Caco-2 (cell line): Measurements from ENCODE around the gene PTDSS2. TPM values are rescaled to one million over a fixed set of nuclear protein-coding genes. Genes with fewer than 3 reads are reported as not detected.

Experiments
- BruUV-seq: library from RNA; stranded (reverse); fragments of 400-500 nt; replicated peaks from 2 replicates; lab custom pipeline; 2021; lab: Mats Ljungman, UMichigan
- CTCF ChIA-PET: fragments of 300-600 bp; sonication (Branson Sonifier 250); formaldehyde crosslinking; loops from one replicate; lab custom pipeline; 2022; ENCODE audit warnings: antibody characterized with exemption; lab: Charles Lee
- POLR2A ChIA-PET: fragments of 300-600 bp; sonication (Branson Sonifier 250); formaldehyde crosslinking; loops from one replicate; lab custom pipeline; 2022; ENCODE audit warnings: antibody characterized with exemption; lab: Charles Lee
- DNase-seq, 2 experiments: peaks; one replicate each; pipeline versions ENCODE4 v3.0.0 to v3.0.0-alpha.2; 2020 to 2022
- H3K27me3 ChIP-seq: replicated peaks from 2 replicates; pipeline ENCODE4 v1.6.0; 2011; ENCODE audit warnings: low read length; ENCODE audit not compliant: control insufficient read depth, insufficient read depth
- H3K36me3 ChIP-seq: 2 replicates; pipeline ENCODE4 v1.5.1; 2011; ENCODE audit warnings: low read length; ENCODE audit not compliant: control insufficient read depth, insufficient read depth
- H3K4me1 ChIP-seq: fragments of 250-450 bp; sonication (Bioruptor Pico); 2 replicates; pipeline ENCODE4 v1.5.1; 2020; ENCODE audit warnings: mild to moderate bottlenecking
- H3K4me3 ChIP-seq: 2 replicates; pipeline ENCODE4 v1.5.1; 2011; ENCODE audit warnings: low read depth, mild to moderate bottlenecking, control low read depth, low read length
- H3K9me3 ChIP-seq: fragments of 250-450 bp; sonication (Bioruptor Pico); 2 replicates; pipeline ENCODE4 v1.5.1; 2020; ENCODE audit warnings: mild to moderate bottlenecking, moderate library complexity
- H3K27ac Mint-ChIP-seq: one replicate; pipeline ENCODE4 v1.8.0; 2022; ENCODE audit warnings: mixed read lengths; ENCODE audit not compliant: unreplicated experiment
- H3K27me3 Mint-ChIP-seq: one replicate; pipeline ENCODE4 v1.8.0; 2022; ENCODE audit warnings: mixed read lengths; ENCODE audit not compliant: insufficient read depth, unreplicated experiment
- H3K36me3 Mint-ChIP-seq: one replicate; pipeline ENCODE4 v1.8.0; 2022; ENCODE audit warnings: mild to moderate bottlenecking, mixed read lengths; ENCODE audit not compliant: insufficient read depth, unreplicated experiment
- H3K4me1 Mint-ChIP-seq: one replicate; pipeline ENCODE4 v1.8.0; 2022; ENCODE audit warnings: low read depth, mixed read lengths; ENCODE audit not compliant: unreplicated experiment
- H3K4me3 Mint-ChIP-seq: one replicate; pipeline ENCODE4 v1.8.0; 2022; ENCODE audit warnings: mild to moderate bottlenecking, moderate library complexity, mixed read lengths; ENCODE audit not compliant: unreplicated experiment
- H3K9me3 Mint-ChIP-seq: one replicate; pipeline ENCODE4 v1.8.0; 2022; ENCODE audit warnings: mixed read lengths; ENCODE audit not compliant: unreplicated experiment
- intact Hi-C: fragments of 100-400 bp; cut with micrococcal nuclease; formaldehyde crosslinking; loops from one replicate; pipeline ENCODE4 v1.10.0; 2022; ENCODE audit not compliant: unreplicated experiment
- total RNA-seq: library from RNA; stranded (reverse); gene quantifications from 2 replicates; pipeline ENCODE4 v1.2.3, GENCODE V29; 2022
- TF ChIP-seq, protein P1 (sequence below), 2 experiments: fragments of 200-600 bp in 1 of 2; IDR thresholded peaks; 1 replicate in 1 of 2; 2 replicates in 1 of 2; pipeline versions ENCODE4 v1.5.1 to v1.8.0; 2011 to 2022; ENCODE audit warnings: antibody characterized with exemption in 1 of 2, control low read depth in 1 of 2, inconsistent platforms in 1 of 2, low read depth in 1 of 2, low read length in 1 of 2, mild to moderate bottlenecking in 1 of 2, moderate library complexity in 1 of 2; ENCODE audit not compliant: insufficient read depth in 1 of 2, severe bottlenecking in 1 of 2, unreplicated experiment in 1 of 2

The PTDSS2 gene
- total RNA-seq, 1 experiment from 2014 or later: 44.3 TPM

DNA sequence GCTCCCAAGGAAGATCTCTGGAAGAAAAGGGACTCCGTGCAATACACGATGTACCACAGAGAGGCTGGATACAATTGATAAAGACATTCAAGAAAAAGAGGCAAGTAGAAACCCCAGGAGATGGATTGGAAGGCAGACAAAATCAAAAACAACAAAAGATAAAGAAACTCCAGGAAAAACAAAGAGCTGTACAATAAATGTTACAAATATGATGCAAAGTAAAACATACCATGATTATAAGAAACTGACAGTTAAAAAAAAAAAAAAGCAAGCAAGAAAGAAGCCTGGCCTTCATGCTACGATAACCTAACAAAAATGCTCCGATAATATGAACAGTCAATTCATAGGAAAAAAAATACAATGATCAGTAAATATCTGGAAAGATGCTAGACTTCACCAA is 24.8 kb upstream of the PTDSS2 start:
- Mint-ChIP-seq H3K4me1 (peaks cover 7% of the 10 kb centered on the region), H3K27me3 (no peaks in the 10 kb centered on the region), H3K27ac (no peak overlapping the region), H3K36me3 (peaks cover 55% of the 10 kb centered on the region), H3K4me3 (no peak overlapping the region), H3K9me3 (no peaks in the 10 kb centered on the region)
- CTCF ChIA-PET: no interaction called here
- no peak overlapping the region for H3K4me3 ChIP-seq
- no peak for DNase-seq
- TF ChIP-seq, protein P1, sequence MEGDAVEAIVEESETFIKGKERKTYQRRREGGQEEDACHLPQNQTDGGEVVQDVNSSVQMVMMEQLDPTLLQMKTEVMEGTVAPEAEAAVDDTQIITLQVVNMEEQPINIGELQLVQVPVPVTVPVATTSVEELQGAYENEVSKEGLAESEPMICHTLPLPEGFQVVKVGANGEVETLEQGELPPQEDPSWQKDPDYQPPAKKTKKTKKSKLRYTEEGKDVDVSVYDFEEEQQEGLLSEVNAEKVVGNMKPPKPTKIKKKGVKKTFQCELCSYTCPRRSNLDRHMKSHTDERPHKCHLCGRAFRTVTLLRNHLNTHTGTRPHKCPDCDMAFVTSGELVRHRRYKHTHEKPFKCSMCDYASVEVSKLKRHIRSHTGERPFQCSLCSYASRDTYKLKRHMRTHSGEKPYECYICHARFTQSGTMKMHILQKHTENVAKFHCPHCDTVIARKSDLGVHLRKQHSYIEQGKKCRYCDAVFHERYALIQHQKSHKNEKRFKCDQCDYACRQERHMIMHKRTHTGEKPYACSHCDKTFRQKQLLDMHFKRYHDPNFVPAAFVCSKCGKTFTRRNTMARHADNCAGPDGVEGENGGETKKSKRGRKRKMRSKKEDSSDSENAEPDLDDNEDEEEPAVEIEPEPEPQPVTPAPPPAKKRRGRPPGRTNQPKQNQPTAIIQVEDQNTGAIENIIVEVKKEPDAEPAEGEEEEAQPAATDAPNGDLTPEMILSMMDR (IDR thresholded peaks at IDR 0.05; ENCODE audit: insufficient read depth in 1 of 2, low read depth in 1 of 2, low read length in 1 of 2, severe bottlenecking in 1 of 2, unreplicated experiment in 1 of 2): no peak
- peaks cover 4% of the 10 kb centered on the region; the same call in 1 of the 2 replicates for H3K36me3 ChIP-seq
- H3K4me1 ChIP-seq: peaks cover 19% of the 10 kb centered on the region
- POLR2A ChIA-PET: no interaction called here
- no TSS peak for BruUV-seq
- intact Hi-C loops: no loop called here
- no peaks in the 10 kb centered on the region for H3K27me3 ChIP-seq
- no peaks in the 10 kb centered on the region for H3K9me3 ChIP-seq

DNA sequence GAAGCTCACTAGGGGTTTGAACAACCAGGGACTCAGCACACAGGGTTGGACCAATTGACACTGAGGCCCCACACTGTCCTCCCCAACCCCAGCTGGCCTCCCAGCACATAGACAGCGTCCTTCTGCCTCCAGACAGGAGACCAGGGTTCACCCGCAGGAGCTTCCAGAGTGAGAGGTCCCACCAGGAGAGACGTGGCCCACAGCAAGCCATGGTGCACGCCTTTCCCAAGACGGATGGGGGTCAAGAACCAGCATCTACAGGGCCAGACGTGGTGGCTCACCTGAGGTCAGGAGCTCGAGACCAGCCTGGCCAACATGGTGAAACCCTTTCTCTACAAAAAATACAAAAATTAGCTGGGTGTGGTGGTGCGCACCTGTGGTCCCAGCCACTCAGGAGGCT is 23.2 kb upstream of the PTDSS2 start:
- Histone ChIP-seq H3K4me3 (no peak overlapping the region), H3K4me1 (peaks cover 16% of the 10 kb centered on the region), H3K27me3 (no peaks in the 10 kb centered on the region), H3K36me3 (peaks cover 4% of the 10 kb centered on the region; the same call in 1 of the 2 replicates), H3K9me3 (no peaks in the 10 kb centered on the region)
- intact Hi-C loops: no loop called here
- no peak for DNase-seq
- Mint-ChIP-seq H3K4me3 (no peak overlapping the region), H3K4me1 (peaks cover 7% of the 10 kb centered on the region), H3K27me3 (no peaks in the 10 kb centered on the region), H3K27ac (no peak overlapping the region), H3K9me3 (no peaks in the 10 kb centered on the region), H3K36me3 (peaks cover 44% of the 10 kb centered on the region)
- BruUV-seq: no TSS peak
- ChIA-PET POLR2A (no interaction called here), CTCF (no interaction called here)
- TF ChIP-seq, protein P1 (IDR thresholded peaks at IDR 0.05; ENCODE audit: insufficient read depth in 1 of 2, low read depth in 1 of 2, low read length in 1 of 2, severe bottlenecking in 1 of 2, unreplicated experiment in 1 of 2): no peak

DNA sequence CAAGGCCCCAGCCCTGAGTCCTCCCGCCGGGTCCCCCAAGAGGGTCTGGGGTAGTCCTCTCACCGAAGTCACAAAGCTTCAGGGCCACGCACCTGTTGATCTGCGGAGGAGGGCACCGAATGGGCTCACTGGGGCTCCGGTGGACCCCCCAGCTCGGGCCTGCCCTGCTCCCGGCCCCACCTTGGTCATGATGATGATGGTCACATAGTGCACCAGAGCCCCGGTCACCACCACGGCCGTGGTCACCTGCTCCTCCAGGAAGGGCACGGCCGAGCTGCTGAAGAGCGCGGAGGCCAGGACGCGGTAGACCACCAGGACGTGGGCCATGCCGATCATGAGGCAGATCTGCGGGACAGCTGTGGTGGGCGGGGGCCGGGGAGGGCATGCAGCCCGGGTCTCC is 21.8 kb upstream of the PTDSS2 start:
- TF ChIP-seq, protein P1 (IDR thresholded peaks at IDR 0.05; ENCODE audit: insufficient read depth in 1 of 2, low read depth in 1 of 2, low read length in 1 of 2, severe bottlenecking in 1 of 2, unreplicated experiment in 1 of 2): no peak
- CTCF ChIA-PET: interaction anchor here (1.1 kb wide), 1 partner anchor 41 kb away, joined by 3 read pairs; no protein-coding TSS in a partner anchor

More for the DNA sequence above, 21.8 kb upstream of the PTDSS2 start:
- H3K27me3 ChIP-seq: no peaks in the 10 kb centered on the region
- H3K4me3 ChIP-seq: no peak overlapping the region
- no peaks in the 10 kb centered on the region for H3K4me1 Mint-ChIP-seq
- intact Hi-C loops: no loop called here
- POLR2A ChIA-PET: no interaction called here
- DNase-seq: no peak
- H3K4me3 Mint-ChIP-seq: no peak overlapping the region
- H3K36me3 ChIP-seq: peaks cover 2% of the 10 kb centered on the region; the same call in 1 of the 2 replicates
- no peak overlapping the region for H3K27ac Mint-ChIP-seq
- peaks cover 51% of the 10 kb centered on the region for H3K36me3 Mint-ChIP-seq
- no TSS peak for BruUV-seq
- H3K9me3 ChIP-seq: no peaks in the 10 kb centered on the region
- no peaks in the 10 kb centered on the region for H3K27me3 Mint-ChIP-seq
- H3K4me1 ChIP-seq: peaks cover 1% of the 10 kb centered on the region
- no peaks in the 10 kb centered on the region for H3K9me3 Mint-ChIP-seq
